DMS53 treated with DMSO at 0.1 percent for 48 hours (cell line): ENCODE measurements around the gene HMGCR.

Experiments used
- DNase-seq: peaks from one replicate; lab custom pipeline; 2025; ENCODE audit not compliant: unreplicated experiment; lab: John Stamatoyannopoulos, UW

HMGCR gene

GRCh38 chr5:75380099-75380498, 43.1 kb downstream of the HMGCR start:
- DNase-seq: no peak

- DNase-seq: no peak
Observed at GRCh38 chr5:75381456-75381855, 44.4 kb downstream of the HMGCR start.

- DNase-seq: no peak
Observed at GRCh38 chr5:75384218-75384617, 47.2 kb downstream of the HMGCR start.

- DNase-seq: no peak
Observed at GRCh38 chr5:75387806-75388205, 50.8 kb downstream of the HMGCR start.

- no peak for DNase-seq
Observed at GRCh38 chr5:75389430-75389829, 52.4 kb downstream of the HMGCR start.

GRCh38 chr5:75395277-75395676, 58.3 kb downstream of the HMGCR start:
- DNase-seq: no peak

- peak; percentile 22 for DNase-seq
Observed at GRCh38 chr5:75405296-75405695, 68.3 kb downstream of the HMGCR start.
